ENCODE results near the gene CDKN2A.

CDKN2A gene

DNA sequence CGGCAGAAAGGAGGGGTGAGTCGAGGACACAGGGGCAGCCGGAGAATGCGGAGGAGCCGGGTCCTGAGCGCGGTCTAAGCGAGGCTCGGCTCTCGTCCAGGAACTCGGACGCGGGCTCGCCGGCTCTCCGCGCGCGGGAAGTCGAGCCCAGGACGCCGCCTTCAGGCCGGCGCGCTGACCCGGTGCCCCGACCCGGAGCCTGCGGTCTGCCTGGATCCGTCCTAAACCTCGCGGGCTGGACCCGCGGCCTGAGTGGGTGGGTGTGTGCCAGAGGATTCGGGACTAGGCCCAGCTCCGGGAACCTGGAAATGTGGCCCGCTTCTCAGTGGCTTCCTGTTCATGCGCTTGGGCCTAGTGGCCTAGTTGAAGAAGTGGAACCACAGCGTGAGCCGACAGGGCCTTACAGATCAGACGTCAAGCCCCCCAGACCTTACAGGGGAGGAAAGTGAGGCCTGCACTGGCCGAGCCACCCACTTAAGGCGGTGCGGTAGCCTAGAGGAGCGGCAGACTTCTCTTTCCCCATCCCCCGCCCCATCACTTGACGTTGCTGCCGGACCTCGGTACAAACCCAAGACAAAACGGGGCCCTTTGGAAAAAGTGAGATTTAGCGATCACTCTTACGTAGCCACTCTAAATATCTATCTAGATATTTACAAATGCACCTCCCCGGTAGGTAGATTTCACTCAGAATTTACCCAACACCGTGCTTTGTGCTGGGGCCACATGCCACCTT is 1.6 kb upstream of the CDKN2A start:
- no peaks in the 10 kb centered on the region for H3K27me3 ChIP-seq (replicated peaks; ENCODE audit: control insufficient read depth, insufficient read depth, low read length, poor library complexity, severe bottlenecking)
- no peak for DNase-seq
- peaks cover 9% of the 10 kb centered on the region for H3K4me1 ChIP-seq (ENCODE audit: control insufficient read depth, insufficient read depth, low read length, poor library complexity, severe bottlenecking)
- no peaks in the 10 kb centered on the region for H3K9me3 ChIP-seq (ENCODE audit: control insufficient read depth, low read length)
- H3K27ac ChIP-seq (ENCODE audit: insufficient read depth, low read length, poor library complexity, severe bottlenecking) = peak overlapping the region; percentile 80
- H3K4me3 ChIP-seq (ENCODE audit: insufficient read depth, low read depth, low read length, poor library complexity, severe bottlenecking) = peak overlapping the region; percentile 100
- no peaks in the 10 kb centered on the region for H3K36me3 ChIP-seq (ENCODE audit: control insufficient read depth, insufficient read depth, low read length)

- H3K4me3 ChIP-seq (ENCODE audit: insufficient read depth, low read depth, low read length, poor library complexity, severe bottlenecking) = peak overlapping the region; percentile 100
- peak overlapping the region; percentile 80 for H3K27ac ChIP-seq (ENCODE audit: insufficient read depth, low read length, poor library complexity, severe bottlenecking)
- no peaks in the 10 kb centered on the region for H3K9me3 ChIP-seq (ENCODE audit: control insufficient read depth, low read length)
- no peaks in the 10 kb centered on the region for H3K36me3 ChIP-seq (ENCODE audit: control insufficient read depth, insufficient read depth, low read length)
- H3K4me1 ChIP-seq (ENCODE audit: control insufficient read depth, insufficient read depth, low read length, poor library complexity, severe bottlenecking) = peaks cover 9% of the 10 kb centered on the region
- peak; percentile 69 to 76 (median 70) for DNase-seq
- peaks cover 4% of the 10 kb centered on the region for H3K27me3 ChIP-seq (replicated peaks; ENCODE audit: control insufficient read depth, insufficient read depth, low read length, poor library complexity, severe bottlenecking)
Measured at GRCh38 chr9:21995006-21995665, 944 bp upstream of the CDKN2A start.

DNA sequence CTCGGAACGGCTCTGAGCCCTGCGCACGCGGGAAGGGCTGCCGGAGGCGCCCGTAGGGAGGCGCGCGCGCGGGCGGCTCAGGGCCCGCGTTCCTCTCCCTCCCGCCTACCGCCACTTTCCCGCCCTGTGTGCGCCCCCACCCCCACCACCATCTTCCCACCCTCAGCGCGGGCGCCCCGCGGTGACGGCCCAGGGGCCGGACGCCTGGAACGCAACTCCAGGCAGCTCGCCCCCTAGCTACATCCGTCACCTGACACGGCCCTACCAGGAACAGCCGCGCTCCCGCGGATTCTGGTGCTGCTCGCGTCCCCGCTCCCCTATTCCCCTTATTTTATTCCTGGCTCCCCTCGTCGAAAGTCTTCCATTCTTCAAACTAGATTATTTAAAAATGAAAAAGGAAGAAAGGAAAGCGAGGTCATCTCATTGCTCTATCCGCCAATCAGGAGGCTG is 389 bp upstream of the CDKN2A start, which contains the start of gene CDKN2B-AS1:
CDKN2B-AS1 (plus strand) TSS at position 236 of the 450 bp plus-strand sequence.
- H3K4me1 ChIP-seq (ENCODE audit: control insufficient read depth, insufficient read depth, low read length, poor library complexity, severe bottlenecking) = peaks cover 9% of the 10 kb centered on the region
- no peaks in the 10 kb centered on the region for H3K9me3 ChIP-seq (ENCODE audit: control insufficient read depth, low read length)
- H3K36me3 ChIP-seq (ENCODE audit: control insufficient read depth, insufficient read depth, low read length) = no peaks in the 10 kb centered on the region
- peak within 1 kb of the TSS; percentile 100 for H3K4me3 ChIP-seq (ENCODE audit: insufficient read depth, low read depth, low read length, poor library complexity, severe bottlenecking)
- peak within 1 kb of the TSS; percentile 80 for H3K27ac ChIP-seq (ENCODE audit: insufficient read depth, low read length, poor library complexity, severe bottlenecking)
- peak in 2 of 3 donors; percentile 32 to 41 for DNase-seq
- peaks cover 5% of the 10 kb centered on the region for H3K27me3 ChIP-seq (replicated peaks; ENCODE audit: control insufficient read depth, insufficient read depth, low read length, poor library complexity, severe bottlenecking)

GRCh38 chr9:21993007-21993406 is 1.2 kb downstream of the CDKN2A start:
- Histone ChIP-seq H3K36me3 (ENCODE audit: control insufficient read depth, insufficient read depth, low read length) (no peaks in the 10 kb centered on the region), H3K27me3 (replicated peaks; ENCODE audit: control insufficient read depth, insufficient read depth, low read length, poor library complexity, severe bottlenecking) (peaks cover 5% of the 10 kb centered on the region), H3K9me3 (ENCODE audit: control insufficient read depth, low read length) (no peaks in the 10 kb centered on the region), H3K27ac (ENCODE audit: insufficient read depth, low read length, poor library complexity, severe bottlenecking) (no peak overlapping the region), H3K4me3 (ENCODE audit: insufficient read depth, low read depth, low read length, poor library complexity, severe bottlenecking) (no peak overlapping the region), H3K4me1 (ENCODE audit: control insufficient read depth, insufficient read depth, low read length, poor library complexity, severe bottlenecking) (peaks cover 9% of the 10 kb centered on the region)
- DNase-seq = no peak

DNA sequence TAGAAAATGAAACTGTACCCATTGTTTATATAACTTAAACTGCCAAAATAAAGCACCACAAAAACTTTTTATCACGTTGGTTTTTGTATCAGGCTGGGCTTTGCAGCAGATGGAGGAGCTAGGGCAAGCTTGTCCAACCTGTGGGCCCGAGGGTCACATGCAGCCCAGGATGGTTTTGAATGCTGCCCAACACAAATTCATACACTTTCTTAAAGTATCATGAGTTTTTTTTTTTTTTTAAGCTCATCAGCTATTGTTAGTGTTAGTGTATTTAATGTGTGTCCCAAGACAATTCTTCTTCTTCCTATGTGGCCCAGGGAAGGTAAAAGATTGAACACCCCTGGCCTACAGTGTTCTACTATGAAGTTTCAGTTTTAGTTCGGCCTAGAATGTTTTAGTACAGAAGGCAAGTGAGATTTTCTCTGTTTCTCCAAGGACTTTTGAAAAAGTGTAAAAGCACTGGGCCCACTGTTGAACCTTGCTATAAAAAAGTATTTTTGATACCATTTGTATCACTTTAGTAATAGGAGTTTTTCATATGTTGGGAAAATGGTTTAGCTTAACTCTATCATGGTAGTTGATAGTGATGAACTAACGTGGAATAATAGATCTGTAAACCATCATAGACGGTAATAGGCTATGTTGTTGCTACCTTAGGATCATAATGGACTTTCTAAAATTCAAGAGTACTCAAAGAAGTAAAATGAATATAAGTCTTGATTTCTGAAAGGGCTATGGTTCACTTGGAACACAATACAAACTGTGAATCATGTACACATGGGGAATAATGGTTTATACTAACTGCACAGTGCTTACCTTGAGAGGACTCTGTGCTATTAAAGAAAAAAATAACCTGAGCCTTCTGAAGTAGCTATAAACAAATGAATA is 2.9 kb downstream of the CDKN2A start:
- Histone ChIP-seq H3K27ac (ENCODE audit: insufficient read depth, low read length, poor library complexity, severe bottlenecking) (no peak overlapping the region), H3K27me3 (replicated peaks; ENCODE audit: control insufficient read depth, insufficient read depth, low read length, poor library complexity, severe bottlenecking) (peaks cover 5% of the 10 kb centered on the region)

DNA sequence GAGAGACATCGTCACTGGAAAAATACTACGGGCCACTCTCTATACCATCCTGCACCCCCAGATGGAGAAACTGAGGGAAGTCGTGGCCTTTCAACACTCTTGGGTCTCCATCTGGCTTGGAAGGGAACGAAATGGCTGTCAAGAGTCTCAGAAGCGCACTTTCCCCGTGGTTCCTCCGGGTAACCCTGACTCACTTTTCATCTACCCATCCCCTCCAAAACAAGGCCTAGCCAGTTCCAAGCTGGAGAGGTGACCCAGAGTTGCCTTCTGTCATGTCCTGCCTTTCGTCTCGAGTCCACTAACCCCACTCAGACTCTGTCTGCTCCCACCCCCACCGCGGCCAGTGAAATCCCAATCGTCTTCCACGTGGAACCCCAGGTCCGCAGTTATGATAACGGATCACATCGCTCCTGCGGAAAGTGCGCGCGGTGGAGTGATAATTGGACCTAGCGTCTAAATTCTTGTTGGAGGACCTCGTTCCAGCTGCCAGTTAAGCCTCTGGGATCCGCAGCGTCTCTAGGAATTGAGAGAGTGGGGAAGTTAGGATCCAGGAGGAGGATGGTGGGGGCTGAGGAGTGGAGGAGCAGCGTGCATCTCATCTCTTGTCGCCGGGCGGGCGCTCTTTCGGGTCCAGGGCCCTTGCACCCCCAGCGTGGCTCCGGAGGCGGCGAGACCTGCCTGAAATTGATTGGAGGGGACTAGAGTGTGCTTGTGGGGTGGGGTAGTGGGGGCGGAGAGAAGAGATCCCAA is 4.6 kb downstream of the CDKN2A start:
- Histone ChIP-seq H3K27ac (ENCODE audit: insufficient read depth, low read length, poor library complexity, severe bottlenecking) (no peak overlapping the region), H3K4me1 (ENCODE audit: control insufficient read depth, insufficient read depth, low read length, poor library complexity, severe bottlenecking) (peaks cover 3% of the 10 kb centered on the region), H3K4me3 (ENCODE audit: insufficient read depth, low read depth, low read length, poor library complexity, severe bottlenecking) (no peak overlapping the region), H3K9me3 (ENCODE audit: control insufficient read depth, low read length) (no peaks in the 10 kb centered on the region), H3K36me3 (ENCODE audit: control insufficient read depth, insufficient read depth, low read length) (no peaks in the 10 kb centered on the region), H3K27me3 (replicated peaks; ENCODE audit: control insufficient read depth, insufficient read depth, low read length, poor library complexity, severe bottlenecking) (peaks cover 5% of the 10 kb centered on the region)
- DNase-seq = no peak

More for the DNA sequence above, 2.9 kb downstream of the CDKN2A start:
- Histone ChIP-seq H3K9me3 (ENCODE audit: control insufficient read depth, low read length) (no peaks in the 10 kb centered on the region), H3K4me1 (ENCODE audit: control insufficient read depth, insufficient read depth, low read length, poor library complexity, severe bottlenecking) (peaks cover 9% of the 10 kb centered on the region), H3K36me3 (ENCODE audit: control insufficient read depth, insufficient read depth, low read length) (no peaks in the 10 kb centered on the region), H3K4me3 (ENCODE audit: insufficient read depth, low read depth, low read length, poor library complexity, severe bottlenecking) (no peak overlapping the region)
- DNase-seq = no peak

DNA sequence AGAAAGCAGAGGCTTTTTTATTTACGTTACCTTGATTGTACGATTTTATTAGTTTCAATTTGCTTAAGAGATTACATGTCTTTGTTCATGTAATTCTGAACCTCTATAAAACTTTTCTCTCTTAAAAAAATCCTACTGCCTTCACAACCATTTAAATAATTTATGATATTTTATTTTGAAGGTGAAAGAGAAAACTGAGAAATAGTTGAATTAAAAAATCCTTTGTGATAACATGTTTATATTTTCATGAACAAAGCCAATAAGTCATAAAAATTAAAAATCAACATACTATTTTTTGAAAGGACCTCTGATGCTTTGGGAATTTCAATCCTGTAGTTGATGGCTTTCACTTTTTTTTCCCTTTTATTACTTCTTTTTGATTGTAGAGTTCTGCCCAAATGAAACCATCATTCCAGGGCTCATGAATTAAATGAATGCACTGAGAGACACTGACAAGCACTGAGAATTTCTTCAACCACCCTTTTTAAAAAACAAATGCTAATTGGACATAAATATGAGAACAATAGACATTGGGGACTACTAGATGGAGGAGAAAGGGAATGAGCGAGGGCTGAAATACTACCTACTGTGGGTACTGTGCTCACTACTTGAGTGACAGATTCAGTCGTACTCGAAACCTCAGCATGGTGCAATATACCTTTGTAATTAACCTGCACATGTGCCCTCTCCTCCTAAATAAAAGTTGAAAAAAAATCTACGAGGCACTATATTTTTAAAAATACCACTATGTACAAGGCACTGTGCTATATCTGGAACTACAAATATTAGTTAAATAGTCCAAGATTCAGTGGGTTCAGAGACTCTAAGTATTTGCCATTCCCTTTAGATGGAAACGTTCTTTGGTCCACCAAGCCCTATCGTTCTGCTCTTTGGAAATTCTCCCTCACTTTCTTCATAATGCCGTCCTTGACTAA is 5.9 kb downstream of the CDKN2A start:
- Histone ChIP-seq H3K9me3 (ENCODE audit: control insufficient read depth, low read length) (no peaks in the 10 kb centered on the region), H3K36me3 (ENCODE audit: control insufficient read depth, insufficient read depth, low read length) (no peaks in the 10 kb centered on the region), H3K27ac (ENCODE audit: insufficient read depth, low read length, poor library complexity, severe bottlenecking) (no peak overlapping the region), H3K4me3 (ENCODE audit: insufficient read depth, low read depth, low read length, poor library complexity, severe bottlenecking) (no peak overlapping the region), H3K4me1 (ENCODE audit: control insufficient read depth, insufficient read depth, low read length, poor library complexity, severe bottlenecking) (no peaks in the 10 kb centered on the region), H3K27me3 (replicated peaks; ENCODE audit: control insufficient read depth, insufficient read depth, low read length, poor library complexity, severe bottlenecking) (peaks cover 5% of the 10 kb centered on the region)
- no peak for DNase-seq

- Histone ChIP-seq H3K4me1 (ENCODE audit: control insufficient read depth, insufficient read depth, low read length, poor library complexity, severe bottlenecking) (no peaks in the 10 kb centered on the region), H3K4me3 (ENCODE audit: insufficient read depth, low read depth, low read length, poor library complexity, severe bottlenecking) (no peak overlapping the region), H3K27ac (ENCODE audit: insufficient read depth, low read length, poor library complexity, severe bottlenecking) (no peak overlapping the region), H3K36me3 (ENCODE audit: control insufficient read depth, insufficient read depth, low read length) (no peaks in the 10 kb centered on the region), H3K27me3 (replicated peaks; ENCODE audit: control insufficient read depth, insufficient read depth, low read length, poor library complexity, severe bottlenecking) (peaks cover 5% of the 10 kb centered on the region), H3K9me3 (ENCODE audit: control insufficient read depth, low read length) (no peaks in the 10 kb centered on the region)
- no peak for DNase-seq
Measured at GRCh38 chr9:21985964-21986667, 8.1 kb downstream of the CDKN2A start.

Measured in effector memory CD4-positive, alpha-beta T cell (primary cell).